Type B pancreatic cell (in vitro differentiated cells): ENCODE measurements around the gene ZNF726. TPM values are rescaled to one million over a fixed set of nuclear protein-coding genes. Genes with fewer than 3 reads are reported as not detected.
"Not testable (repeated sequence)": the region's sequence is repeated elsewhere in the genome, so short reads cannot be mapped to it uniquely, and the experiment has no call there.

Experiments used
- DNase-seq: peaks from one replicate; pipeline ENCODE4 v3.0.0; 2021; ENCODE audit warnings: mixed read lengths; ENCODE audit not compliant: unreplicated experiment; ENCODE audit errors: extremely low spot score
- H3K27ac Mint-ChIP-seq: 2 replicates; pipeline ENCODE4 v1.8.0; 2021; ENCODE audit warnings: mild to moderate bottlenecking, mixed read lengths
- H3K27me3 Mint-ChIP-seq: 2 replicates; pipeline ENCODE4 v1.8.0; 2021; ENCODE audit warnings: mixed read lengths
- H3K36me3 Mint-ChIP-seq: 2 replicates; pipeline ENCODE4 v1.8.0; 2021; ENCODE audit warnings: mixed read lengths
- H3K4me1 Mint-ChIP-seq: one replicate; pipeline ENCODE4 v1.8.0; 2021; ENCODE audit warnings: mixed read lengths; ENCODE audit not compliant: unreplicated experiment
- H3K4me3 Mint-ChIP-seq: 2 replicates; pipeline ENCODE4 v1.8.0; 2021; ENCODE audit warnings: mild to moderate bottlenecking, mixed read lengths
- H3K9me3 Mint-ChIP-seq: 2 replicates; pipeline ENCODE4 v1.8.0; 2021; ENCODE audit warnings: mixed read lengths
- total RNA-seq: library from RNA; stranded (reverse); gene quantifications from 2 replicates; pipeline ENCODE4 v1.2.1, GENCODE V29; 2021; ENCODE audit warnings: low replicate concordance
- TF ChIP-seq, protein P1 (sequence below): fragments of 200-600 bp; sonication (generic); conservative IDR thresholded peaks from 2 replicates; pipeline ENCODE4 v1.5.0; 2021; ENCODE audit warnings: antibody characterized with exemption, mild to moderate bottlenecking

The ZNF726 gene
- total RNA-seq, 1 donor from 2014 or later = 6.8 TPM

DNA sequence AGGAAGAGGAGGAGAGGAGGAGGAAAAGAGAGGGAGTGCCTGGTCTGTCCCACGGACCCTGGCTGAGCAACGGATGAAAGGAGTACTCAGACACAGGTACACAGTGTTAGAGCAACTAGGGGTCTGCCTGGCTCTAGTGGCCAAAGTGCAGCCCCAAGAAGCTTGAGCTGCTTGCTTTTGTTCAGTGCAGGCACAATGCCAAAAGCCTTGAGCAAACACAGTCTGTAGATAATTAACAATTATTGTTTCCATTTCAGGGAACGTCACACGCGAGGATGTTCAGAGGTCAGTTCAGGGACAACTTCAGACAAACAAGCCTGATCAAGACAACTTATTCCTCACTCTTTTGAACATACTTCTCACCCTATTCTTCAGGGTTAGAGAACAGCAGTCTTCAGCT is 32.2 kb upstream of the ZNF726 start:
- H3K4me3 Mint-ChIP-seq = no peak overlapping the region
- H3K27me3 Mint-ChIP-seq = no peaks in the 10 kb centered on the region
- H3K4me1 Mint-ChIP-seq = no peaks in the 10 kb centered on the region
- TF ChIP-seq, protein P1, sequence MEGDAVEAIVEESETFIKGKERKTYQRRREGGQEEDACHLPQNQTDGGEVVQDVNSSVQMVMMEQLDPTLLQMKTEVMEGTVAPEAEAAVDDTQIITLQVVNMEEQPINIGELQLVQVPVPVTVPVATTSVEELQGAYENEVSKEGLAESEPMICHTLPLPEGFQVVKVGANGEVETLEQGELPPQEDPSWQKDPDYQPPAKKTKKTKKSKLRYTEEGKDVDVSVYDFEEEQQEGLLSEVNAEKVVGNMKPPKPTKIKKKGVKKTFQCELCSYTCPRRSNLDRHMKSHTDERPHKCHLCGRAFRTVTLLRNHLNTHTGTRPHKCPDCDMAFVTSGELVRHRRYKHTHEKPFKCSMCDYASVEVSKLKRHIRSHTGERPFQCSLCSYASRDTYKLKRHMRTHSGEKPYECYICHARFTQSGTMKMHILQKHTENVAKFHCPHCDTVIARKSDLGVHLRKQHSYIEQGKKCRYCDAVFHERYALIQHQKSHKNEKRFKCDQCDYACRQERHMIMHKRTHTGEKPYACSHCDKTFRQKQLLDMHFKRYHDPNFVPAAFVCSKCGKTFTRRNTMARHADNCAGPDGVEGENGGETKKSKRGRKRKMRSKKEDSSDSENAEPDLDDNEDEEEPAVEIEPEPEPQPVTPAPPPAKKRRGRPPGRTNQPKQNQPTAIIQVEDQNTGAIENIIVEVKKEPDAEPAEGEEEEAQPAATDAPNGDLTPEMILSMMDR = no peak
- no peak for DNase-seq
- H3K36me3 Mint-ChIP-seq = no peaks in the 10 kb centered on the region
- H3K9me3 Mint-ChIP-seq = peaks cover 8% of the 10 kb centered on the region
- no peak overlapping the region for H3K27ac Mint-ChIP-seq

DNA sequence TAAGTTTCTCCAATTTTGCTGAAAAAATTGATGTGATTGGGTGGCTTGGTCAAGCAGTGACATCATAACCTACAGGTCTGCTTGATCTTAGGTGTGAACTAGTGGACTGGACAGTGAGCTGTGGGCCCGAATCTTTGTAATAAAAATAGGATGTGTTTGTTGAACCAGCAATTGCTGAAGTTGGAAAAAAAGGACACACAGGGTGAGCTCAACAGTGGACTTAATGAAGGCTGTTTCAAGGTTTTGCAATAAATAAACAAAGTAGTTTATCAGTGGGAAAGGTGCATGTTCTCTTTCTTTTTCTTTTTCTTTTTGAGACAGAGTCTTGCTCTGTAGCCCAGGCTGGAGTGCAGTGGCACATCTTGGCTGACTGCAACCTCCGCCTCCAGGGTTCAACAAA is 30.3 kb upstream of the ZNF726 start:
- Mint-ChIP-seq H3K27ac (no peak overlapping the region), H3K9me3 (peaks cover 10% of the 10 kb centered on the region), H3K27me3 (no peaks in the 10 kb centered on the region), H3K36me3 (no peaks in the 10 kb centered on the region), H3K4me3 (no peak overlapping the region), H3K4me1 (no peaks in the 10 kb centered on the region)
- no peak for DNase-seq
- TF ChIP-seq, protein P1 = no peak

DNA sequence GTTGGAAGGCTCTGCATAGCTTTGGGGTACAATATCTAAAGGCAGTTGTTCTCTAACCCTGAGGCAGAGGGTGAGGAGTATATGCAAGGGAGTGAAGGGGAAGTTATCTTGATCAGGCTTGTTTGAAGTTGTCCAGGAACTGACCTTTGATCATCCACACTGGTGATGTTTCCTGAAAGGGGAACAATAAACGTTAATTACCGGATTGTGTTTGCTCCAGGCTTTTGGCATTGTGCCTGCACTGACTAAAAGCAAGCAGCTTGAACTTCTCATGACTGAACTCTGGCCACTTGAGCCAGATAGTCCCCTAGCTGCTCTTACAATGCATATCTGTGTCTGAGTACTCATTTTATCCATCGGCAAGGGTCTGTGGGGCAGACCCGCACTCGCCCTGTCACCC is 27.0 kb upstream of the ZNF726 start:
- Mint-ChIP-seq H3K36me3 (no peaks in the 10 kb centered on the region), H3K4me1 (no peaks in the 10 kb centered on the region), H3K27me3 (no peaks in the 10 kb centered on the region), H3K9me3 (peaks cover 14% of the 10 kb centered on the region), H3K4me3 (no peak overlapping the region), H3K27ac (no peak overlapping the region)
- TF ChIP-seq, protein P1 = no peak
- DNase-seq = no peak

DNA sequence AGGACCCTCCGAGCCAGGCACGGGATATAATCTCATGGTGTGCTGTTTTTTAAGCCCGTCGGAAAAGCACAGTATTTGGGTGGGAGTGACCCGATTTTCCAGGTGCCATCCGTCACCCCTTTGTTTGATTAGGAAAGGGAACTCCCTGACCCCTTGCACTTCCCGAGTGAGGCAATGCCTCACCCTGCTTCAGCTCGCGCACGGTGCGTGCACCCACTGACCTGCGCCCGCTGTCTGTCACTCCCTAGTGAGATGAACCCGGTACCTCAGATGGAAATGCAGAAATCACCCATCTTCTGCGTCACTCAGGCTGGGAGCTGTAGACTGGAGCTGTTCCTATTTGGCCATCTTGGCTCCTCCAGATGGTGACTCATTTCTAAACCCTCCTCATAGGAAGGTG is 18.6 kb upstream of the ZNF726 start:
- not testable (repeated sequence) for H3K4me1 Mint-ChIP-seq, H3K36me3 Mint-ChIP-seq, H3K4me3 Mint-ChIP-seq, DNase-seq, H3K9me3 Mint-ChIP-seq, H3K27ac Mint-ChIP-seq, H3K27me3 Mint-ChIP-seq

DNA sequence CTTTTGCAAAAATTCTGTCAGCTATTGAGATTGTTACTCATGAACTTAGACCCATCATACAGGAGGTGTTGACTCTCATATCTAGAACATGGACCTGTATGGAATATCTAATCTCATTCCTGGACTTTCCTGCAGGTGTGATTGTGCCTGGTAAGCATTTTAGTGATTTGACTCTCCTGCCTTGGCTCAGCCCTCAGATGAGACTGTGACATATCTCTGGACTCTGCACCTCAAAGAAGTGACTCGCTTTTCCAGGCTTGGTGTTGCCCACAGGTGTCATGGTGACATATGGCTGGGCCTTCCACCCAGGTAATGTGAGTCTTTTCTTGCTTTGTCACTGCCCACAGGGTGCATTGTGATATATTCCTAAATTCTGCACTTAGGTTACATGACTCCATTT is 17.8 kb upstream of the ZNF726 start:
- H3K36me3 Mint-ChIP-seq = no peaks in the 10 kb centered on the region
- H3K27me3 Mint-ChIP-seq = no peaks in the 10 kb centered on the region
- peaks cover 7% of the 10 kb centered on the region for H3K9me3 Mint-ChIP-seq
- H3K4me1 Mint-ChIP-seq = no peaks in the 10 kb centered on the region
- no peak overlapping the region for H3K4me3 Mint-ChIP-seq
- TF ChIP-seq, protein P1 = no peak
- no peak overlapping the region for H3K27ac Mint-ChIP-seq
- no peak for DNase-seq

DNA sequence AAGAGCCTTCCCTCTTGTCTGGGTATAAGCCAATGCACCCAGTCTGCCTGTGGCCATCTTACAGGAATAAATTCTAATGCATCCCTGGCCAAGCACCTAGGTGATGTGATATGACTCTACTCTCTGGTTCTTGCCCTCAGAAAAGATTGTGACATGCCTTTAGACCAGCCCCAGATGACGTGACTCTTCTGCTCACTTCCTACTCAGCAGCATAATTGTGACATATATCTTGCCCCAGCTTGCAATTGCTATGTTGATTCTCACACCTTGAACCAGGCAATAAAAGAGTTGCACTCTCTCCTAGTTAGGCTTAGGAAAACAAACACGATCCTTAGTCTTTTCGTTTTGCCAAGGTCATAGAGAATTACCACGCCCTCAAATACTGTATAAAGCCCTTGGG is 13.3 kb upstream of the ZNF726 start:
- no peak for DNase-seq
- TF ChIP-seq, protein P1 = no peak
- H3K4me1 Mint-ChIP-seq = no peaks in the 10 kb centered on the region
- H3K9me3 Mint-ChIP-seq = peaks cover 7% of the 10 kb centered on the region
- H3K36me3 Mint-ChIP-seq = no peaks in the 10 kb centered on the region
- no peaks in the 10 kb centered on the region for H3K27me3 Mint-ChIP-seq
- H3K27ac Mint-ChIP-seq = no peak overlapping the region
- H3K4me3 Mint-ChIP-seq = no peak overlapping the region
